Medulla oblongata (tissue), 1 donor: ENCODE results near the gene NCF4.

Source experiments
- DNase-seq: peaks from one replicate; pipeline ENCODE4 v3.0.0-alpha.2; 2015; ENCODE audit errors: extremely low spot score

Gene NCF4

DNA sequence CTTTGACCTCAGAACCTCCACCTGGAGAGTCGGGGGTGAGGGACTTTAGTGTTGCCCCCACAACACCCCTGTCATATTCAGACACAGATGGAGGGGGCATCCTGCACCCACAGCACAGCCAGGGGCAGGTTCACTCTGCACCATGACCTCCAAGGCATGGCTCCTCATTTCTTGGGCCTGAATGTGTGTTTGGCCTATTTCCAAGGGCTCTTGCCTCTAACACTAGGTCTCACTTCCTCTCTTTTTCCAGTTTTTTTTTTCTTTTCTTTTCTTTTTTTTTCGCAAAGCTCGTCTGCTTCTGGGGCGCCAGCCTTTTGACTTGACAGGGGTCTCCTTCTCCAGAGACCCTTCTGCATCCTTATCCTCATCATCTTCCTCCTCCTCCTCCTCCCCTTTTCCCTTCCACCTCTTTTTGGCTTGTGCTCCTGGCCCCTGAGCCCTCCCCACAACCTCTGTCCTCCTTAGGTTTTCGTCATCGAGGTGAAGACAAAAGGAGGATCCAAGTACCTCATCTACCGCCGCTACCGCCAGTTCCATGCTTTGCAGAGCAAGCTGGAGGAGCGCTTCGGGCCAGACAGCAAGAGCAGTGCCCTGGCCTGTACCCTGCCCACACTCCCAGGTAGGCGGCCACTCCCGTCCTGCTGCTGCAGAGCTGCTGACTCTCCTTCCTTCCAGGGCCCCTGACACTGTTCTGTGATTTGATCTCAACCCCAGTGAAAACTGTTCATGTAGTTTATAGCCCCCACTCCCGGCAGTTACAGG lies 3.8 kb downstream of the NCF4 start:
- peak; percentile 28 for DNase-seq

DNA sequence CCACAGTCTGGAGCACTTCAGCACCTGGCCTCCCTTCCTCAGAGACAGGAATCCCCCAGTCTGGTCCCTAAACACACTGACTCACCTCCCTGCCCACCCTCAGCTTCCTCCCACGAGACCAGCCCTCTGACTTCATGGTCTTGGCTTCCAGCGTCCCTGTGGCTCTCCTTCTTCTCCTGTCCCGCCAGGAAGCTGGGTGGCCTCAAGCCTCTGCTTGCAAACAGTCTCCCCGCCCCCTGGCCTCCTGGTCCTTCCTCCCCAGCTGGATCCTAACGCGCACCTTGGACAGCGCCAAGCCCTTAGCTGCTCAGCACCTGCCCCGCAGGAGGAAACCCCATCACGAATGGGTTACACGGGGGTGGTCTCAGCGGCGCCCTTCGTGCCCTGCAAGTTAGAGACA lies 4.5 kb downstream of the NCF4 start:
- DNase-seq: no peak

DNA sequence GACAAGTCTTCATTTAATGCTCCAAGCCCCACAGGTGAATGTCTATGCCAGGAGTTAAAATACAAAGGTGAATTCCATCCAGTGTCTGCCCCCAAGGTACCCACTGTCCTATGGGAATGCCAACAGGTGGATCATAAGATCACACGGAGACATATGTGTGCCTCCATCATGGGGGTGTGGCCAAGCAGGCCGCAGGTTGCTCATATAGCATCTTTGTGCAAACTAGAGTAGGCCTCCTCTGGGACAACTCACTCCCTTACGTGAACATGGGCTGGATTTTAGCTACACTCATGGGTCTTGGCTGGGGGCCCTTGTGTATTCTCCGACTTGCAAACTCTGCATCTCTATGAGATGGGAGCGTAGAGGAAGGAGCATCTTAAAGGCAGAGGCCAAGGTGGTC lies 6.9 kb downstream of the NCF4 start:
- DNase-seq: no peak

DNA sequence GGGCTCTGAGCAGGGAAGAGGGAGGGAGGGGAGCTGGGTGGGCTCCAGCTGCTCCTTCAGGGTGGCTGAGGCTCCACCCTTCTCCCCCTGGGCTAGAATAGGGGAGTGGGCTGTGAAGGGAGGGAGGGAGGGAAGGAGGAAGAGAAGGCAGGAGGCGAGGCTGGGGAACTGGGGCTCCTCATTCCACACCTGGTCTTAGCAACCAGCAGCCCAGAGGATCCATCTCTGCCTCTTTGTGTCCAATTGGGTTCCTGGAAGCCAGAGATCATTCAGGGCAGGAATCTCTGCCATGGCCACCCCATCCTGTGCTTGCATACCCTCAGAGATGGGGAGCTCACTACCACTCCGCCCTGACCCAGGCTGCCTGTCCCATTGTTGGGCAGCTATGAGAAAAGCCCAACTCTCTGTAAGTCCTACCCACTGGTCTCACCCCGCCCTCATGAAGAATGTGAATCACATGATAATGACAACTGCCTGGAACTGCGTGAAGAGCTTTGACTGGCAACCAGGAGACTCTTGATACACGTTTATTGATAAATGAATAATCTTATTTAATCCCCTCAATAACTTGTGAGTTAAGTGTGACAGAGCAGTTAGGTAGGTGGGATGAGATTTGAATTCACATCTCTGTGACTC lies 7.9 kb downstream of the NCF4 start:
- DNase-seq: no peak

DNA sequence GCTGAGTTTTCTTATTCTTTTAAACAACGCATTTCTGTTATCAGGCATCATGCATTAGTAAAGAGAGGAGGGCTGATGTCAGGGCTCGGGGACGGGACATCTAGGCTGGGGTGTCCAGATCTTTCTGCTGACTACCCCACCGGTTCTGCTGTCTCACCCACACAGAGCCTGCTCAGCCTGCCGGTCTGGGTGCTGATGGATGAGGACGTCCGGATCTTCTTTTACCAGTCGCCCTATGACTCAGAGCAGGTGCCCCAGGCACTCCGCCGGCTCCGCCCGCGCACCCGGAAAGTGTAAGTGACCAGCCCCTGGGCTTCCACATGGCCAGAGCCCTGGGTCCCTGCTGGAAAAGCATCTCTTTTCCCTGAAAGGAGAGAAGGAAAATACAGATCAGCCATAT lies 9.4 kb downstream of the NCF4 start:
- DNase-seq: no peak

DNA sequence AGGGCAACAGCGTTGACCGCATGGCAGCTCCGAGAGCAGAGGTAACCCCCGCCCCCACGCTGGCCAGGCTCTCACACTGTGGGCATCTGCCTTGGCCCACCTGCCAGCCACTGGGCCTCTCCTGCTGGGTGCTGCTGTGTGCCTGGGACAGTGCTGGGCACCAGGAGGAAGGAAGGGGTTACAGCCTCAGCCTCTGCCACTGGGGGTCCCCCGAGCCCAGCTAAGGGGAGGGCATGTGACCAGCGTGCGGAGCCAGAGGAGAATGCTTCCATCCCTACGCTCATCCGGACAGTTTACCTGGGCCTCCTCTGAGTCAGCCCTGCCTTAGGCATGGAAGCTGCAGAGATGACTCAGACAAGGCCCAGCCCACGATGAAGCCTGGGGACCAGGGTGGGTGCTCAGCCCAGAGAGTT lies 10.9 kb downstream of the NCF4 start:
- no peak for DNase-seq

DNA sequence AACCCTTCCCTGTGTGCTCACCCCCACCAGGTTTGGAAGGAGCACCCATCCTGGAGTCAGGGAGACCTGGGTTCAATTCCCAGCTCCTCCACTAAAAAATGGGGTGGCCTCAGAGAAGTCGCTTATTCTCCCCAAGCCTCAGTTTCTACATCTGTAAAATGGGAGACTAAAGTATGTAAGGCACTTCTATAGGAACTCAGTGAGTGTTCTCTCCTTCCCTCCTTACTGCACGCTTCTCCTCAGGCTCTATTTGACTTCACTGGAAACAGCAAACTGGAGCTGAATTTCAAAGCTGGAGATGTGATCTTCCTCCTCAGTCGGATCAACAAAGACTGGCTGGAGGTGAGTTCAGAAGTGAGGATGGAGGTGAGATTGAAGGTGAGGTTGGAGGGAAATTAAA lies 11.3 kb downstream of the NCF4 start:
- DNase-seq: no peak

DNA sequence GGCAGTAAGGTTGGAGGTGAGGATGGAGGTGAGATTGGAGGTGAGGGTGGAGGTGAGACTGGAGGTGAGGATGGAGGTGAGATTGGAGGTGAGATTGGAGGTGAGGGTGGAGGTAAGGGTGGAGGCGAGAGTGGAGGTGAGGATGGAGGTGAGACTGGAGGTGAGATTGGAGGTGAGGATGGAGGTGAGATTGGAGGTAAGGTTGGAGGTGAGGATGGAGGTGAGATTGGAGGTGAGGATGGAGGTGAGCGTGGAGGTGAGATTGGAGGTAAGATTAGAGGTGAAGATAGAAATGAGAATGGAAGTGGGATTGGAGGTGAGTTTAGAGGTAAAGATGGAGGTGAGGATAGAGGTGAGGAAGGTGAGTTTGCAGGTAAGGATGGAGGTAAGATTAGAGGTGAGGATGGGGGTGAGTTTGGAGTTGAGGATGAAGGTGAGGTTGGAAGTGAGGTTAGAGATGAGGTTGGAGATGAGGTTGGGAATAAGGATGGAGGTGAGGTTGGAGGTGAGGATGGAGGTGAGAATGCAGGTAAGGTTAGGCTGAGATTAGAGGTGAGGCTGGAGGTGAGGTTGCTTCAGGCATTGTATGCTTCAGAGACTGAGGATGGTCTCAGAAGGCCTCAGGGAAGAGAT lies 12.2 kb downstream of the NCF4 start:
- DNase-seq: no peak

DNA sequence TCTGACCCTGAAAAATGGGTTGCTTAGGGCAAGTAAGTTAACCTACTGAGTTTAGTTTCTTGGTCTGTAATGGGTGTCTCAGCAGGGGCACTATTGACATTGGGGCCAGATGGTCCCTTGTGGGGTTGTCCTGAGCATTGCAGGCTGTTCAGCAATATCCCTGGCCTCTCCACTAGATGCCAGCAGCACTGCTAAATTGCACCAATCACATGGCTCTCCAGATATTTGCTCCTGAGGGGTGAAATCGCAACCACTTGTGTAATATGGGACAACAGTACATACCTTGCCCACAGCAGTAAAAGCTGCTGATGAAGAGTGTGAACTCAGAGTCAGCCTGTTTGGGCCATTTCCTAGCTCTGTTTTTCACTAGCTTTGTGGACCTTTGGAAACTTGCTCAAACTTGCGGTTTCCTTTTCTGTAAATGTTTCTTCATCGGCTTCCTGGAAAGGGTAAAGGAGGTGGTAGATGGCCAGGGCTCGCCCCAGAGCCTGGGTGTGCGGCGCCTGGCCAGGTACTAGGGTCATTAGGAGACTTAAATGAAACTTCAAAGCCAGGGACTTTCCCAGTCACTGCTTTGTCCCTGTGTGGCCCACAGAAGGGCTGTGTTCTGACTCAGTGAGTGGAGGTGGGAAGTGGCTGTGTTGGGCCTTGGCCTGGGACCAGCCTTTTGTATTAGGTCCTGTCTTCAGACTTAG lies 13.0 kb downstream of the NCF4 start:
- DNase-seq: peak; percentile 28

DNA sequence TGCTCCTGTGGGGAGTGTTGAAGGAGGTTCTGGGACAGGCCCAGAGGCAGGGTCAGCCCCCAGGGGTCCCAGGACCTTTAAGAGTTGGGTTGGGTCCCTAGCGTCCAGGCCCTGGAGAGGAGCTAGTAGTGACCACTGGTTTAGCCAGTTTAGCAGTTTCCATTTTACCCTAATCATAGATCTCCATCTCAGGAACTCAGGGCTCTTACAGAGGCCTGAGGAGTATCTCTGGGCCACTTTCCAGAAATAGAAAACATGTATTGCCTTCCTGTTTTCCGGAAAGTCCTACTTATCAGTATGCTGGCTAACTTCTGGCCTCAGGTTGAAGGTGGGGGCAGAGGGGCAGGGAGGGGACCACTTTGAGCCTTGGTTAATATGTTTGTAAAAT lies 13.5 kb downstream of the NCF4 start:
- no peak for DNase-seq

DNA sequence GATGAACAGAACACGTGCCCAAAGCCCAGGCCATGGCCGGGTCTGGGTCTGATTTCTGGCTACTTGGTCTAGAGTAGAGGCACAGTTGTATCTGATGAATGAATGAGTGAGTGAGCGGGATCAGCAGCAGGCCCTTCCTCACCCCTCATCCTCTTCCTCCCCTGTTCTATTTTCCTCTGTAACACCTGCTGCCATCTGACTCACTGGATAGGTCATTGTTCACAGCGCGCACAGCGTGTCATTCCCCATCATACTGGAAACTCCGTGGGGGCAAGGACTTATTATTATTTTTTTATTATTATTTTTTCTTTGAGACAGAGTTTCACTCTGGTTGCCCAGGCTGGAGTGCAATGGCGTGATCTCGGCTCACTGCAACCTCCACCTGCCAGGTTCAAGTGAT lies 13.9 kb downstream of the NCF4 start:
- DNase-seq: no peak

DNA sequence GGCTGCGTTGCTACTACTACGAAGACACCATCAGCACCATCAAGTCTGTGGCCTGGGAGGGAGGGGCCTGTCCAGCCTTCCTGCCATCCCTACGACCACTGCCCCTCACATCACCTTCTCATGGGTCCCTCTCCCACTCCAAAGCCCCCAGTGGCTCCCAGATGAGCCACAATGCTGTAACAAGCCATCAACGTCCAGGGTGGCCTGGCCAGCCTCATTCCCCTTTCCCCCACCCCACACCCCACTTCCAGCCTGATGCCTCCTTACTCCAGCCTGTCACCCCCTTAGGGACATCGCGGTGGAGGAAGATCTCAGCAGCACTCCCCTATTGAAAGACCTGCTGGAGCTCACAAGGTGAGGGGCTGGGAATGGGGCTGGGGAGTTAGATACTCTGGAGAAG lies 14.9 kb downstream of the NCF4 start:
- no peak for DNase-seq

DNA sequence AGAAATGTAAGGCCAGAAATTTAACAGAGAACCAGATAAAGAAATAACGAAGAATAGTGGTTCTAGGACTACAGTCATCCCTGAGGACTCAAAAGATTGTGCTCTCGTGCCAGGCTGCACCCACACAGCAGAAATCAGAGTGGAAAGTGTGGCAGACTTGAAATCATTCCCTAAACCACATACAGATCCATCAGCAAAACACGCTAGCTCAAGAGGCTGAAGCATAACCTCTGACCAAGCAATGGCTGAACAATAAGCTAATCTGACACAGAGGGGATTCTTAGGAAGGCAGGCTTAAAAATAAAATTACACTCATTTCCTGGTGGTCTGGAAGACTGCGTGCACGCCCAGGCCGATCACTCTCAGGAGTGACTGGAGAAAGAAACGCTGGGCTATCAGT lies 19.0 kb downstream of the NCF4 start:
- no peak for DNase-seq

DNA sequence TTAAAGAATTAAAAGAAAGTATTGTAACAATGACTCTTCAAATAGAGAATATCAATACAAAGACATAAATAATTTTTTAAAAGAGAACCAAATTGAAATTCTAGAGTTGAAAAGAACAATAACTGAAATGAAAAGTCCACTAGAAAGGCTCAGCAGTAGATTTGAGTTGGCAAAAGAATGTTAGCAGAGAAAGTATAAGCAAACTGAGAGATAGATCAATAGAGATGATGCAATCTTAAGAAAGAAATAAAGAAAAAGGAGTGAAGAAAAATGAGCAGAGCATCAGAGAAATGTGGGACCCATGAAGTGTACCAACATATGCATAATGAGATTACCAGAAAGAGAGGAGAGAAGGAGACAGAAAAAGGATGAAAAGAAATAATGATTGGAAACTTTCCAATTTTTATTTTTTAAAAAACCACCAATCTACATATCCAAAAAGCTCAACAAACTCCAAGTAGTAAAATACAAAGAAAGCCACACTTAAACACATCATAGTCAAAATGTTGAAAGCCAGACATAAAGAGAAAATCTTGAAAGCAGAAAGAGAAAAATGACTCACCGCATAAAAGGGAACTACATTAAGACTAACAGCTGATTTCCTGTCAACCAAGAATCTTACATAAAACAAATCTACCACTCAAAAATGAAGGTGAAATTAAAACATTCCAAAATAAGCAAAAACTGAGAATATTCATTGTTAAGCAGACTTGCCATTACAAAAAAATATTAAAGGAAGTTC lies 20.9 kb downstream of the NCF4 start:
- DNase-seq: no peak

DNA sequence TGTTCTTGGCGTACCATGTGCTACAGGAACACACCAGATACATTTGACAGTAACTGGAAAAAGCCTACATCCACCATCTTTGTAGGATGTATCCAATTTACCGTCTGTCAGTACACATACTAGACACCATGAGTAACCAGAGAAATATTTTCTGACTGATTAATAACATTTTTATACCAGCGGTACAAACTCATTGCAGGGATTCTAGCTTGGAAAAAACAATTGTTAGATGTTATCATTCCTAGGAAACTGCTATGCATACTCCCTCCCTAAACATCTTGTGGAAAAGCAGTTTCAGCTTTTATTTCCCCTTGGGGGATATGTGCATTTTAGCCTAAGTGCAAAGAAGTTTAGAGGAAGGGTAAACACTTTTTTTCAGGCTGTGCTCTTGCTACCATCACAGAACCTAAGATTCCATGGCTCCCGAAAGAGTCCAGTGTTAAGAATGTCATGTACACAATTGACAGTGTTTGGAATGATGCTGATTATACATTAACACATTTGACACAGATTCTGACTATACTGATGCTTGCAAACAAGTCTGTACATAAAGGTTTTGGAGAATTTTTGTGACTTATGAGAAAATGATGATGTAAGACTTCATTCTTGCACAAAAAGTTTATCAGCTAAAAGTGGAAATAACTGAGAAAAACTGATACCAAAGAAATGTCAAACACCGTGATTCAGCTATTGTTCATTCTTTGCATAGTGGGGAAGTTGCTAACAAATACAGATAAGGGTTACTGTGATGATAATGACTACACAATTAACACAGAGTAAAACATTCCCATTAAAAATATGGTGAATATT lies 23.7 kb downstream of the NCF4 start:
- DNase-seq: no peak

DNA sequence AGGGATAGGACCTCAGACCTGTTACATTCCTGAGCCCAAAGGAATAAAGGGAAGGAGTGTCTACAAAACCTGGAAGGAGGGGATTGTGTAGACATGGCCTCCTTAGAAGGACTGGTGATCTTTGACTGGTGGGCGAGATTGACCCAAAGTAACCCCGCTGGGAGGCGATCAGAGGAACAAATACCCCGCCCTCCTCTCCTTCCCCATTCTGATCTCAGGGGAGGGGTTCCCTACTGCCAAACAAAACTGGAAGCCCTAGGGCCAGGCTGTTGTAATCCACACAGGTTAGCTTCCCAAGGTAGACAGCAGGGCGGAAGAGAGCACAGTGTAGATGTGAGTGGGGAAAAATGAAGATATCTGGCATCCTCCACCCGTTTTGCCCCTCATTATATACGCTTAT lies 24.7 kb downstream of the NCF4 start:
- no peak for DNase-seq

DNA sequence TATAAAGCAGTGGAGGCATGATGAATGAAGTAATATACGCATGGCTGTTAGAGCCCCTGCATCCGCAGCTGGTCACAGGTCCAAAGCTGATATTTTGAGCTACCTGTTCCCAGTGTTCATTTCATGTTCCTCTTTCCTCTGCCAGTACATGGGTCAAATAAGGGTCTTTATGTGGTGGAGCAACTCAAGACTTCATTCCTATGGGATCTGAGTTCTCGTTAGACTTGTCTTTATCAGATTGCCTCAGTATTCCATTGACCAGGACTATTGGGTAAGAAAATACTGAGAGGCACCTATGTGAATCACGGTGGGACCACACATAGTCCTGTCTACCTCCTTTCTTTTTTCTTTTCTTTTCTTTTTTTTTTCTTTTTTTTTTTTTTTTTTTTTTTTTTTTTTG lies 25.2 kb downstream of the NCF4 start:
- DNase-seq: no peak

DNA sequence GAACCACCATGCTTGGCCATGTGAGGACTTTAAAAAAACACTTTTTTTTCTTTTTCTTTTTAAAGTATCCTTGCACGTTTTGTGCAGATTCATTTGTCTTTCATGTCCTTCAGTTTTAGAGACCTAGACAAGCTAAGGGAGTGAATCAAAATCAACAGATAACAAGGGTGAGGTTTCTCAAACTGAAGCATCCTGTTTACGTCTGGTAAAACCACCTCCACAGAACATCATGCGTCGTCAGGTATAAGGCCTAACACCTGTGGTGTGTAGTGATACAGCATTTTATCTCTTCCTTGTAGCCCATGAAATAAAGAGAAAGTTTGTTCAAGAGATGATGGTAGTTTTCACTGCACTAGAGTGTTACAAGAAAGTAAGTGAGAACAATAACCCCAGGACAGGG lies 26.4 kb downstream of the NCF4 start:
- no peak for DNase-seq

DNA sequence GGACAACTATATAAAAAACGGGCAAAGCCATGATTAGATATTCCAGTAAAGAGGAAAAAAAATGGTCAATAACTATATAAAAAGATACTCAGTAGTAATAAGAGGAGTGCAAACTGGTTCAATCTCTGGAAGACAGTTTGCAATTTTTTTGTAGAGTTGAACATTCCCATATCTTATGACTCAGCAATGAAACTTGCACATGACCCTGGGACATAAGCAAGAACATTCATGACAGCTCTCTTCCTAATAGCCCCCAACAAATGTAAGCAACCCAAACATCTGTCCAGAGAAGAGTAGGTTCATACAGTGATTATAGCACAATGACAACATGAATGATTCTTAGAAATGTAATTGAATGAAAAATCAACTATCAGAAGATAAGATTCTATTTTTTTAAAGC lies 30.8 kb downstream of the NCF4 start:
- DNase-seq: no peak

DNA sequence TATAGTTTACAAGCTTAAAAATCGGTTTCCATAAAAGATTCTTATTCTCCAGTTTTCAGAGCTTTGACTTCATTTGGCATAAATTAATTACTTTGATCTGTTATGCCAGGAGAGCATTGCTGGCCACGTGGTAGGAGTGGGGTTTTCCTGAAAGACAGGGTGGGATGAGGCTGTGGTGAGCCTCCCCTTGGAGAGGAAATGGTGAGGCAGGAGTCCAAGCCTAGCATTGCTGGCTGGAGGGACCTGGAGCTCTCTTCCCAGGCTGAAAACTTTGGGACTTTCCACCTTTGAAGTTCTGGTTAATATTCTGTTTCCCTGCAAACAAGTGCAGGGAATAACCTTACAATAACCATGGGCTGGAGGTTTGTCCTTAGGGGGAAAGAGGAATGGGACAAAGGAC lies 31.5 kb downstream of the NCF4 start:
- no peak for DNase-seq

DNA sequence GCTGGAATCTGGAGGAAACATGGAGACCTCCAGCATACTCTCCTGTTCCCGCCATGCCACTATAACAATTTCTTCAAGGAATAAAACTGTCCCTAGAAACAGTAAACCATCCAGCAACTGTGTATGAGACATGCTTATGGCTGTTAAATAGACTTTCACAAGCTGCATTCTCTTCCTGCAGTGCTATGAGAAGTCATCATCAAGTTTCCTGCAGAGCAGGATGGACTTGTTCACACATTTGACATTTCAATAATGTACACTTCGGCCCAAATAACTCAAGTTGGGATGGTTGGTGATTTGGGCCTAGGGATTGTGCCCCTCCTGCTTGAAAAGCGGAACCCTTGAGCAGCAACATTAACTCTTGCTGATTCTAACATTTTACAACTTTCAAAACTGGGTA lies 32.5 kb downstream of the NCF4 start:
- no peak for DNase-seq
